Measurements from ENCODE around the gene WIF1.
A peak's percentile ranks its signal among the peaks of the same experiment; 100 is the strongest.

Gene WIF1

GRCh38 chr12:65169320-65170208, 48.5 kb upstream of the WIF1 start, which contains the start of gene LEMD3:
TSS of gene LEMD3 (plus strand) at chr12:65169583. CDS start at chr12:65169597, 14 bp downstream.
- Histone ChIP-seq H3K9me3 (ENCODE audit: control insufficient read depth, insufficient read depth, low read depth, low read length) (no peaks in the 10 kb centered on the region), H3K36me3 (ENCODE audit: control insufficient read depth in 2 of 2, insufficient read depth in 1 of 2, low read length in 2 of 2) (peaks cover 5 to 16% of the 10 kb centered on the region in 2 experiments; a peak in 2 of 3 replicates), H3K4me1 (ENCODE audit: control insufficient read depth, insufficient read depth, low read length) (no peaks in the 10 kb centered on the region), H3K27ac (ENCODE audit: extremely low read depth, low read depth, low read length) (peak within 1 kb of the TSS; percentile 95), H3K4me3 (ENCODE audit: low read depth, low read length) (peak within 1 kb of the TSS; percentile 88)
- ChIA-PET POLR2A (interaction anchor here (0.6 to 1.7 kb wide), 13 partner anchors 10 to 655 kb away, joined by 3 to 20 read pairs (median 3); partner anchors contain the start of gene HMGA2), CTCF (interaction anchor here (0.9 to 1.3 kb wide), 6 partner anchors 9 to 114 kb away, joined by 3 to 5 read pairs (median 3); partner anchors contain the start of gene WIF1)
- TF ChIP-seq ZIC2 (tag by site-specific recombination; IDR thresholded peaks at IDR 0.05) (peak; percentile 39), ZFHX2 (tag by site-specific recombination; conservative IDR thresholded peaks at IDR 0.05) (peak; percentile 18), OVOL3 (tag by site-specific recombination; IDR thresholded peaks at IDR 0.05) (no peak), PBX3 (CRISPR knock-in tag; IDR thresholded peaks at IDR 0.05) (peak; percentile 73; the same call in 1 of the 2 replicates), SP2 (tag by site-specific recombination; IDR thresholded peaks at IDR 0.05) (peak; percentile 89), OSR2 (tag by site-specific recombination; IDR thresholded peaks at IDR 0.05) (peak; percentile 50; the same call in 1 of the 2 replicates), TRIM28 (IDR thresholded peaks at IDR 0.05; ENCODE audit: borderline replicate concordance, low read length) (no peak), ZNF549 (tag by site-specific recombination; IDR thresholded peaks at IDR 0.05) (no peak), GLI2 (tag by site-specific recombination; IDR thresholded peaks at IDR 0.05; ENCODE audit: borderline replicate concordance, low read depth) (no peak), ZNF280C (tag by site-specific recombination; IDR thresholded peaks at IDR 0.05) (no peak), ZNF629 (tag by site-specific recombination; IDR thresholded peaks at IDR 0.05) (peak; percentile 84), ZNF366 (tag by site-specific recombination; conservative IDR thresholded peaks at IDR 0.05) (peak; percentile 55), ZNF518A (tag by site-specific recombination; conservative IDR thresholded peaks at IDR 0.05; ENCODE audit: low read depth) (peak; percentile 57), ZNF692 (tag by site-specific recombination; IDR thresholded peaks at IDR 0.05) (0 out of 2 replicates have a peak, but pooled peaks have one; percentile 11), ZNF341 (tag by site-specific recombination; IDR thresholded peaks at IDR 0.05; ENCODE audit: low read depth) (peak; percentile 92), PRDM4 (tag by site-specific recombination; IDR thresholded peaks at IDR 0.05) (peak; percentile 78), ZNF658 (tag by site-specific recombination; IDR thresholded peaks at IDR 0.05) (no peak), AEBP2 (tag by site-specific recombination; IDR thresholded peaks at IDR 0.05; ENCODE audit: borderline replicate concordance) (no peak), ZNF501 (tag by site-specific recombination; IDR thresholded peaks at IDR 0.05) (peak; percentile 82), ZNF791 (tag by site-specific recombination; IDR thresholded peaks at IDR 0.05) (no peak), ZNF169 (tag by site-specific recombination; IDR thresholded peaks at IDR 0.05) (no peak), ZNF660 (tag by site-specific recombination; IDR thresholded peaks at IDR 0.05) (no peak; the same call in 1 of the 2 replicates)

Measured in HEK293 (cell line).